Measurements from ENCODE around the gene CUZD1.

- TF ChIP-seq ZBTB43 (CRISPR knock-in tag; IDR thresholded peaks at IDR 0.05) = no peak
- no peak for TF ChIP-seq CTCF (IDR thresholded peaks at IDR 0.05)
- no peak for TF ChIP-seq JUN (CRISPR knock-in tag; IDR thresholded peaks at IDR 0.05)
- TF ChIP-seq ZNF512 (CRISPR knock-in tag; IDR thresholded peaks at IDR 0.05; ENCODE audit: borderline replicate concordance) = no peak
- TF ChIP-seq ZNF416 (CRISPR knock-in tag; IDR thresholded peaks at IDR 0.05) = no peak
- TF ChIP-seq NR3C1 (CRISPR knock-in tag; conservative IDR thresholded peaks at IDR 0.05; ENCODE audit: low read depth) = no peak
- no peak for TF ChIP-seq PRRX2 (CRISPR knock-in tag; IDR thresholded peaks at IDR 0.05)
- no peak for TF ChIP-seq ATF3 (CRISPR knock-in tag; conservative IDR thresholded peaks at IDR 0.05)
- no peak for TF ChIP-seq HMGXB4 (CRISPR knock-in tag; IDR thresholded peaks at IDR 0.05)
- no peak for TF ChIP-seq ESRRA (CRISPR knock-in tag; IDR thresholded peaks at IDR 0.05; ENCODE audit: borderline replicate concordance)
- TF ChIP-seq ETV6 (CRISPR knock-in tag; IDR thresholded peaks at IDR 0.05) = no peak
- no peak for TF ChIP-seq MLX (CRISPR knock-in tag; IDR thresholded peaks at IDR 0.05)
These were observed 23.8 kb downstream of the CUZD1 start for GRCh38 chr10:122821808-122822207.

Data from WTC11 (cell line).